DOHH2 (cell line): Measurements from ENCODE around the gene ZDHHC5.

Experiments
- H3F3A ChIP-seq: fragments of 200-600 bp; sonication (generic), shearing (Covaris generic); 2 replicates; pipeline ENCODE4 v1.6.0; 2016; ENCODE audit warnings: antibody characterized with exemption, mild to moderate bottlenecking; ENCODE audit not compliant: control insufficient read depth, insufficient read depth
- H3K27ac ChIP-seq: fragments of 200-600 bp; sonication (generic); 2 replicates; pipeline ENCODE4 v1.5.1; 2014; ENCODE audit warnings: low read depth, mild to moderate bottlenecking, low read length, moderate library complexity
- H3K27me3 ChIP-seq: fragments of 200-600 bp; sonication (generic); 2 replicates; pipeline ENCODE4 v1.6.1; 2014; ENCODE audit warnings: mild to moderate bottlenecking, low read length, mixed read lengths; ENCODE audit not compliant: control insufficient read depth
- H3K36me3 ChIP-seq: fragments of 200-600 bp; sonication (generic); 2 replicates; pipeline ENCODE4 v1.6.1; 2014; ENCODE audit warnings: mild to moderate bottlenecking, low read length, moderate library complexity, mixed read lengths; ENCODE audit not compliant: control insufficient read depth
- H3K4me1 ChIP-seq: fragments of 200-600 bp; sonication (generic); 2 replicates; pipeline ENCODE4 v1.6.1; 2014; ENCODE audit warnings: mild to moderate bottlenecking, low read length, mixed read lengths; ENCODE audit not compliant: control insufficient read depth
- H3K4me2 ChIP-seq: fragments of 200-600 bp; sonication (generic); 2 replicates; pipeline ENCODE4 v1.6.0; 2014; ENCODE audit warnings: mild to moderate bottlenecking, low read length, moderate library complexity
- H3K4me3 ChIP-seq: fragments of 200-600 bp; sonication (generic); 2 replicates; pipeline ENCODE4 v1.5.1; 2014; ENCODE audit warnings: mild to moderate bottlenecking, low read length, mixed read lengths
- H3K79me2 ChIP-seq: fragments of 200-600 bp; sonication (generic); 2 replicates; pipeline ENCODE4 v1.6.1; 2014; ENCODE audit warnings: mild to moderate bottlenecking, low read length, mixed read lengths; ENCODE audit not compliant: control insufficient read depth
- H3K9me2 ChIP-seq: fragments of 200-600 bp; sonication (generic); replicated peaks from 2 replicates; pipeline ENCODE4 v1.6.1; 2014; ENCODE audit warnings: mild to moderate bottlenecking, low read length, mixed read lengths; ENCODE audit not compliant: control insufficient read depth
- H3K9me3 ChIP-seq: fragments of 200-600 bp; sonication (generic); 2 replicates; pipeline ENCODE4 v1.6.1; 2014; ENCODE audit warnings: antibody characterized with exemption, low read length, mixed read lengths; ENCODE audit not compliant: control insufficient read depth, insufficient read depth
- H4K20me1 ChIP-seq: fragments of 200-600 bp; sonication (generic); 2 replicates; pipeline ENCODE4 v1.6.0; 2014; ENCODE audit warnings: low read depth, mild to moderate bottlenecking, antibody characterized with exemption, low read length, moderate library complexity; ENCODE audit not compliant: control insufficient read depth, insufficient read depth
- EZH2phosphoT487 ChIP-seq: fragments of 200-600 bp; sonication (generic); IDR thresholded peaks from 2 replicates; pipeline ENCODE4 v1.6.1; 2017; ENCODE audit warnings: borderline replicate concordance, mild to moderate bottlenecking, antibody characterized with exemption, low read length, moderate library complexity, mixed read lengths
- TF ChIP-seq, protein P1 (sequence below): fragments of 200-600 bp; sonication (generic); IDR thresholded peaks from one replicate; pipeline ENCODE4 v1.5.1; 2014; ENCODE audit warnings: antibody characterized with exemption, mild to moderate bottlenecking, low read depth, low read length; ENCODE audit not compliant: poor library complexity, severe bottlenecking

The ZDHHC5 gene

DNA sequence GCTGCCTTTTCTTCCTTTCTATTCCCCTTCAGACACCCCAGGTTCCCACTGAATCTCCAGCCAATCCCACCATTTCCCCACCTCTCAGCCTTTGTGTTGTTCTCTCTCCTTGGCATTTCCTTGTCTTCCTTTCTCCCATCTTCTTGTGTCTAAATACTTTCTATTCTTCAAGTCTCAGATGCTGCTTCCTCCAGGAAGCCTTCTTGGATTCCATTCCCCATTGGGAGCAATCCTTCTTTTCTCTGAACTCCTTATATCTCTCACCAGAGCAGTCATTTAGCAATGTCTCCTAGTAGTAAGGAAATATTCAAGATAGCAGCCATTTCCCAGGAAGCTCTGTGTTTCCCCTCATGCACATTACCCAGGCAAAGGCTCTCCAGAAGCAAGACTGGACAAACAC, 33.6 kb upstream of the ZDHHC5 start:
- no peaks in the 10 kb centered on the region for H3K4me1 ChIP-seq
- no peaks in the 10 kb centered on the region for H3K9me3 ChIP-seq
- TF ChIP-seq, protein P1, sequence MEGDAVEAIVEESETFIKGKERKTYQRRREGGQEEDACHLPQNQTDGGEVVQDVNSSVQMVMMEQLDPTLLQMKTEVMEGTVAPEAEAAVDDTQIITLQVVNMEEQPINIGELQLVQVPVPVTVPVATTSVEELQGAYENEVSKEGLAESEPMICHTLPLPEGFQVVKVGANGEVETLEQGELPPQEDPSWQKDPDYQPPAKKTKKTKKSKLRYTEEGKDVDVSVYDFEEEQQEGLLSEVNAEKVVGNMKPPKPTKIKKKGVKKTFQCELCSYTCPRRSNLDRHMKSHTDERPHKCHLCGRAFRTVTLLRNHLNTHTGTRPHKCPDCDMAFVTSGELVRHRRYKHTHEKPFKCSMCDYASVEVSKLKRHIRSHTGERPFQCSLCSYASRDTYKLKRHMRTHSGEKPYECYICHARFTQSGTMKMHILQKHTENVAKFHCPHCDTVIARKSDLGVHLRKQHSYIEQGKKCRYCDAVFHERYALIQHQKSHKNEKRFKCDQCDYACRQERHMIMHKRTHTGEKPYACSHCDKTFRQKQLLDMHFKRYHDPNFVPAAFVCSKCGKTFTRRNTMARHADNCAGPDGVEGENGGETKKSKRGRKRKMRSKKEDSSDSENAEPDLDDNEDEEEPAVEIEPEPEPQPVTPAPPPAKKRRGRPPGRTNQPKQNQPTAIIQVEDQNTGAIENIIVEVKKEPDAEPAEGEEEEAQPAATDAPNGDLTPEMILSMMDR, result no peak
- TF ChIP-seq EZH2phosphoT487, result no peak

DNA sequence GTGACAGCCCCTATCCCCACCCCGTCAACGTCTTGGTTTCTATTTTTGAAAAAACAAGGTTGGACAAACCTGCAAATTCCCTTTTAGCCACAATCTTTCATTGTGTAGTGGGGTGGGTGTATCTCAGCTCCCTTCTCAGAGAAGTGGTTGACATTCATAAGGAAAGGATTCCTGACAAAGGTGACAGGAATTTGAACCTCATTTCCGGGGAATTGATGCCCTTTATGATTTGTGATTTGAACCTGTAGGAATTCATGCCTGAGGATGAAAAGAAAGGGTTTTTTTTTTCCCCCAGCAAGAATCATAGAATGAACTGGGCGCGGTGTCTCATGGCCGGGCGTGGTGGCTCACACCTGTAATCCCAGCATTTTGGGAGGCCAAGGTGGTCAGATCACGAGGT, 32.7 kb upstream of the ZDHHC5 start:
- Histone ChIP-seq H3K79me2 (no peaks in the 10 kb centered on the region), H4K20me1 (no peaks in the 10 kb centered on the region), H3K4me3 (no peak overlapping the region), H3K4me2 (no peak overlapping the region), H3K27me3 (peaks cover 23% of the 10 kb centered on the region), H3K4me1 (no peaks in the 10 kb centered on the region), H3K36me3 (no peaks in the 10 kb centered on the region), H3F3A (no peaks in the 10 kb centered on the region), H3K9me2 (no peaks in the 10 kb centered on the region), H3K9me3 (no peaks in the 10 kb centered on the region), H3K27ac (no peak overlapping the region)
- TF ChIP-seq, protein P1, result no peak
- TF ChIP-seq EZH2phosphoT487, result no peak

More for the DNA sequence above, 33.6 kb upstream of the ZDHHC5 start:
- Histone ChIP-seq H3K79me2 (no peaks in the 10 kb centered on the region), H3F3A (no peaks in the 10 kb centered on the region), H3K4me2 (no peak overlapping the region), H3K27ac (no peak overlapping the region), H3K27me3 (peaks cover 20% of the 10 kb centered on the region), H3K36me3 (no peaks in the 10 kb centered on the region), H3K9me2 (no peaks in the 10 kb centered on the region), H3K4me3 (no peak overlapping the region), H4K20me1 (no peaks in the 10 kb centered on the region)

GRCh38 chr11:57637626-57638004, 30.3 kb upstream of the ZDHHC5 start:
- no peak overlapping the region for H3K4me2 ChIP-seq
- TF ChIP-seq, protein P1, result no peak
- no peak for TF ChIP-seq EZH2phosphoT487
- no peaks in the 10 kb centered on the region for H3K36me3 ChIP-seq
- no peaks in the 10 kb centered on the region for H3K79me2 ChIP-seq
- H3K4me3 ChIP-seq, result no peak overlapping the region
- H3K4me1 ChIP-seq, result no peaks in the 10 kb centered on the region
- H3K9me3 ChIP-seq, result no peaks in the 10 kb centered on the region
- no peak overlapping the region for H3K27ac ChIP-seq
- H3F3A ChIP-seq, result no peaks in the 10 kb centered on the region
- H3K27me3 ChIP-seq, result peaks cover 30% of the 10 kb centered on the region
- H4K20me1 ChIP-seq, result no peaks in the 10 kb centered on the region
- no peaks in the 10 kb centered on the region for H3K9me2 ChIP-seq
